ENCODE measurements around the gene ST3GAL4. TPM values are rescaled to one million over a fixed set of nuclear protein-coding genes. Genes with fewer than 3 reads are reported as not detected.
"Not testable (repeated sequence)": the region's sequence is repeated elsewhere in the genome, so short reads cannot be mapped to it uniquely, and the experiment has no call there.

Gene ST3GAL4
- total RNA-seq, 1 experiment from 2014 or later = 13.1 TPM

- H3K4me3 ChIP-seq (replicated peaks in 1 of 2; ENCODE audit: low read depth in 1 of 2, low read length in 2 of 2) = no peak overlapping the region
- no peaks in the 10 kb centered on the region for H3K9me2 ChIP-seq (ENCODE audit: insufficient read depth)
- DNase-seq (ENCODE audit: low read depth, low spot score) (no peak), ATAC-seq (no peak)
- no TSS peak for BruUV-seq (replicated peaks)
- CTCF ChIA-PET = no interaction called here
- intact Hi-C loops (cut with micrococcal nuclease) = no loop called here
- H3K9me3 ChIP-seq (ENCODE audit: control insufficient read depth in 1 of 2, insufficient read depth in 1 of 2, low read depth in 1 of 2, low read length in 2 of 2) = no peaks in the 10 kb centered on the region
- POLR2A ChIA-PET = no interaction called here
- no peaks in the 10 kb centered on the region for H3K27me3 ChIP-seq (ENCODE audit: insufficient read depth, low read length)
- no peaks in the 10 kb centered on the region for H3K4me1 ChIP-seq (ENCODE audit: control insufficient read depth in 1 of 2, insufficient read depth in 2 of 2, low read length in 2 of 2)
- H4K20me1 ChIP-seq (ENCODE audit: insufficient read depth) = no peaks in the 10 kb centered on the region
- RAD21 ChIA-PET (ENCODE audit: low non-redundant PET in 1 of 2, low total read pairs in 2 of 2, uncharacterized antibody in 2 of 2, unreplicated experiment in 2 of 2) = no interaction called here
- TF ChIP-seq SP1 (IDR thresholded peaks at IDR 0.05; ENCODE audit: low read depth) (no peak), REST (IDR thresholded peaks at IDR 0.05; ENCODE audit: low read depth) (no peak), EZH2phosphoT487 (IDR thresholded peaks at IDR 0.05; ENCODE audit: borderline replicate concordance) (no peak), CTCF (IDR thresholded peaks at IDR 0.05 in 2 of 3, conservative IDR thresholded peaks at IDR 0.05 in 1 of 3; ENCODE audit: borderline replicate concordance in 1 of 3, insufficient read depth in 1 of 3, low read depth in 2 of 3, low read length in 2 of 3) (no peak), YY1 (IDR thresholded peaks at IDR 0.05; ENCODE audit: extremely low read depth, insufficient replicate concordance, low read depth, low read length) (no peak), SRF (IDR thresholded peaks at IDR 0.05; ENCODE audit: low read depth) (no peak), POLR2A (IDR thresholded peaks at IDR 0.05; ENCODE audit: borderline replicate concordance, extremely low read depth, insufficient read depth, insufficient read length) (no peak), JUND (IDR thresholded peaks at IDR 0.05) (no peak), MAX (IDR thresholded peaks at IDR 0.05) (no peak), RAD21 (IDR thresholded peaks at IDR 0.05; ENCODE audit: low read depth) (no peak), EGR1 (IDR thresholded peaks at IDR 0.05; ENCODE audit: low read depth) (no peak), CBX3 (IDR thresholded peaks at IDR 0.05; ENCODE audit: low read depth) (no peak), ZFX (IDR thresholded peaks at IDR 0.05) (no peak), EZH2 (IDR thresholded peaks at IDR 0.05) (no peak), SIN3A (IDR thresholded peaks at IDR 0.05; ENCODE audit: low read depth) (no peak), ZNF274 (IDR thresholded peaks at IDR 0.05; ENCODE audit: low read depth, low read length) (no peak), TCF7L2 (IDR thresholded peaks at IDR 0.05; ENCODE audit: borderline replicate concordance, extremely low read depth, insufficient read depth, insufficient read length) (no peak), ATF3 (IDR thresholded peaks at IDR 0.05) (no peak)
- H3K9ac ChIP-seq (ENCODE audit: low read length) = no peak overlapping the region
- no peaks in the 10 kb centered on the region for H3K36me3 ChIP-seq (ENCODE audit: control insufficient read depth in 1 of 2, insufficient read depth in 2 of 2, low read length in 2 of 2)
- H3K27ac ChIP-seq (ENCODE audit: low read depth, low read length) = no peak overlapping the region
- H2AFZ ChIP-seq (ENCODE audit: low read depth, low read length, poor library complexity, severe bottlenecking) = no peak overlapping the region
- no peak overlapping the region for H3K4me2 ChIP-seq (ENCODE audit: low read length)
- H3K79me2 ChIP-seq (ENCODE audit: insufficient read depth, low read length) = no peaks in the 10 kb centered on the region
Observed at GRCh38 chr11:126380909-126381308, 25.4 kb downstream of the ST3GAL4 start.

GRCh38 chr11:126381960-126382359 lies 26.5 kb downstream of the ST3GAL4 start:
- POLR2A ChIA-PET; DNase-seq (ENCODE audit: low read depth, low spot score); H3K9me3 ChIP-seq (ENCODE audit: control insufficient read depth in 1 of 2, insufficient read depth in 1 of 2, low read depth in 1 of 2, low read length in 2 of 2); H4K20me1 ChIP-seq (ENCODE audit: insufficient read depth); H3K36me3 ChIP-seq (ENCODE audit: control insufficient read depth in 1 of 2, insufficient read depth in 2 of 2, low read length in 2 of 2); H3K4me2 ChIP-seq (ENCODE audit: low read length); H2AFZ ChIP-seq (ENCODE audit: low read depth, low read length, poor library complexity, severe bottlenecking); RAD21 ChIA-PET (ENCODE audit: low non-redundant PET in 1 of 2, low total read pairs in 2 of 2, uncharacterized antibody in 2 of 2, unreplicated experiment in 2 of 2); H3K27ac ChIP-seq (ENCODE audit: low read depth, low read length); H3K79me2 ChIP-seq (ENCODE audit: insufficient read depth, low read length); H3K27me3 ChIP-seq (ENCODE audit: insufficient read depth, low read length); H3K9me2 ChIP-seq (ENCODE audit: insufficient read depth); H3K4me3 ChIP-seq (replicated peaks in 1 of 2; ENCODE audit: low read depth in 1 of 2, low read length in 2 of 2); H3K9ac ChIP-seq (ENCODE audit: low read length); CTCF ChIA-PET; ATAC-seq; BruUV-seq (replicated peaks); H3K4me1 ChIP-seq (ENCODE audit: control insufficient read depth in 1 of 2, insufficient read depth in 2 of 2, low read length in 2 of 2); intact Hi-C loops (cut with micrococcal nuclease): not testable (repeated sequence)

All from HCT116 (cell line).